Measurements from ENCODE around the gene NODAL. TPM values are rescaled to one million over a fixed set of nuclear protein-coding genes. Genes with fewer than 3 reads are reported as not detected.

NODAL gene
- total and polyA plus RNA-seq, 2 donors from 2014 or later: not detected

- no peak for TF ChIP-seq CTCF (IDR thresholded peaks at IDR 0.05; ENCODE audit: borderline replicate concordance, extremely low read depth, insufficient read depth)
- Histone ChIP-seq H3K4me1 (ENCODE audit: control insufficient read depth in 2 of 3, insufficient read depth in 2 of 3, low read depth in 1 of 3, low read length in 3 of 3) (peaks cover 0 to 6% (median 0%) of the 10 kb centered on the region in 3 donors), H3K9me3 (ENCODE audit: control insufficient read depth in 2 of 3, insufficient read depth in 1 of 3, low read length in 3 of 3) (no peaks in the 10 kb centered on the region), H3K27ac (ENCODE audit: low read depth in 2 of 2, low read length in 2 of 2) (no peak overlapping the region), H3K36me3 (ENCODE audit: control insufficient read depth in 2 of 3, insufficient read depth in 3 of 3, low read length in 3 of 3) (no peaks in the 10 kb centered on the region), H3K27me3 (ENCODE audit: control insufficient read depth, insufficient read depth, low read length) (peaks cover 2% of the 10 kb centered on the region), H3K9ac (ENCODE audit: low read length in 3 of 3) (no peak overlapping the region), H3K4me3 (ENCODE audit: low read length in 3 of 3) (no peak overlapping the region)
- intact Hi-C loops (cut with DNase I): no loop called here
- FAIRE-seq: no peak
- DNase-seq: no peak
Measured at GRCh38 chr10:70456164-70456563, 14.7 kb upstream of the NODAL start.

- Histone ChIP-seq H3K4me3 (ENCODE audit: low read length in 3 of 3) (no peak overlapping the region), H3K9me3 (ENCODE audit: control insufficient read depth in 2 of 3, insufficient read depth in 1 of 3, low read length in 3 of 3) (no peaks in the 10 kb centered on the region), H3K9ac (ENCODE audit: low read length in 3 of 3) (no peak overlapping the region), H3K4me1 (ENCODE audit: control insufficient read depth in 2 of 3, insufficient read depth in 2 of 3, low read depth in 1 of 3, low read length in 3 of 3) (peaks cover 0 to 6% (median 0%) of the 10 kb centered on the region in 3 donors), H3K27me3 (ENCODE audit: control insufficient read depth, insufficient read depth, low read length) (peaks cover 2% of the 10 kb centered on the region), H3K36me3 (ENCODE audit: control insufficient read depth in 2 of 3, insufficient read depth in 3 of 3, low read length in 3 of 3) (no peaks in the 10 kb centered on the region), H3K27ac (ENCODE audit: low read depth in 2 of 2, low read length in 2 of 2) (no peak overlapping the region)
- intact Hi-C loops (cut with DNase I): no loop called here
- FAIRE-seq (no peak), DNase-seq (no peak)
- TF ChIP-seq CTCF (IDR thresholded peaks at IDR 0.05; ENCODE audit: borderline replicate concordance, extremely low read depth, insufficient read depth): no peak
Measured at GRCh38 chr10:70455213-70455630, 13.7 kb upstream of the NODAL start.

GRCh38 chr10:70448236-70448635 lies 6.8 kb upstream of the NODAL start:
- no peak overlapping the region for H3K4me3 ChIP-seq (ENCODE audit: low read length in 3 of 3)
- H3K27ac ChIP-seq (ENCODE audit: low read depth in 2 of 2, low read length in 2 of 2): no peak overlapping the region
- DNase-seq: peak in 1 of 5 donors; percentile 15
- H3K4me1 ChIP-seq (ENCODE audit: control insufficient read depth in 2 of 3, insufficient read depth in 2 of 3, low read depth in 1 of 3, low read length in 3 of 3): no peaks in the 10 kb centered on the region
- FAIRE-seq: no peak
- TF ChIP-seq CTCF (IDR thresholded peaks at IDR 0.05; ENCODE audit: borderline replicate concordance, extremely low read depth, insufficient read depth): no peak
- H3K27me3 ChIP-seq (ENCODE audit: control insufficient read depth, insufficient read depth, low read length): peaks cover under 1% of the 10 kb centered on the region
- no peaks in the 10 kb centered on the region for H3K9me3 ChIP-seq (ENCODE audit: control insufficient read depth in 2 of 3, insufficient read depth in 1 of 3, low read length in 3 of 3)
- intact Hi-C loops (cut with DNase I): no loop called here
- H3K36me3 ChIP-seq (ENCODE audit: control insufficient read depth in 2 of 3, insufficient read depth in 3 of 3, low read length in 3 of 3): no peaks in the 10 kb centered on the region
- no peak overlapping the region for H3K9ac ChIP-seq (ENCODE audit: low read length in 3 of 3)
